ENCODE measurements around the gene ADAM17.

DNA sequence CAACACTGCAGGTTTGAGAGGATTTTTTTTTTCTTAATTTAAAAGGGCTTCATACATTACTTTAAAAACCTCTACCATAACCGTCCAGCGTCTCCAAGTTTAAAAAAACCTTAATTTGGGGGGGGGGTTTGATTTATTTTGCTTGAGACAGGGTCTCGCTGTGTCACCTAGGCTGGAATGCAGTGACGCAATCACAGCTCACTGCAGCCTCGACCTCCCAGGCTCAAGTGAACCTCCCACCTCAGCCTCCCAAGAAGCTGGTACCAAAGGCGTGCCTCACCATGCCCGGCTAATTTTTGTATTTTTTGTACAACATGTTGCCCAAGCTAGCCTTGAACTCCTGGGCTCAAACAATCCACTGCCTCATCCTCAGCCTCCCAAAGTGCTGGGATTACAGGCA, 36.9 kb downstream of the ADAM17 start:
- TF ChIP-seq POLR2A (IDR thresholded peaks at IDR 0.05) = no peak
- TF ChIP-seq, protein P1, sequence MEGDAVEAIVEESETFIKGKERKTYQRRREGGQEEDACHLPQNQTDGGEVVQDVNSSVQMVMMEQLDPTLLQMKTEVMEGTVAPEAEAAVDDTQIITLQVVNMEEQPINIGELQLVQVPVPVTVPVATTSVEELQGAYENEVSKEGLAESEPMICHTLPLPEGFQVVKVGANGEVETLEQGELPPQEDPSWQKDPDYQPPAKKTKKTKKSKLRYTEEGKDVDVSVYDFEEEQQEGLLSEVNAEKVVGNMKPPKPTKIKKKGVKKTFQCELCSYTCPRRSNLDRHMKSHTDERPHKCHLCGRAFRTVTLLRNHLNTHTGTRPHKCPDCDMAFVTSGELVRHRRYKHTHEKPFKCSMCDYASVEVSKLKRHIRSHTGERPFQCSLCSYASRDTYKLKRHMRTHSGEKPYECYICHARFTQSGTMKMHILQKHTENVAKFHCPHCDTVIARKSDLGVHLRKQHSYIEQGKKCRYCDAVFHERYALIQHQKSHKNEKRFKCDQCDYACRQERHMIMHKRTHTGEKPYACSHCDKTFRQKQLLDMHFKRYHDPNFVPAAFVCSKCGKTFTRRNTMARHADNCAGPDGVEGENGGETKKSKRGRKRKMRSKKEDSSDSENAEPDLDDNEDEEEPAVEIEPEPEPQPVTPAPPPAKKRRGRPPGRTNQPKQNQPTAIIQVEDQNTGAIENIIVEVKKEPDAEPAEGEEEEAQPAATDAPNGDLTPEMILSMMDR (IDR thresholded peaks at IDR 0.05) = no peak
